Lower leg skin (tissue), 3 donors: ENCODE measurements around the gene PDYN.

ENCODE experiments used
- POLR2A ChIP-seq, 2 donors: fragments of 450-650 bp; IDR thresholded peaks; one replicate each; pipeline ENCODE4 v1.6.1; 2016 to 2017; ENCODE audit warnings: antibody characterized with exemption in 2 of 2, mild to moderate bottlenecking in 1 of 2, moderate library complexity in 1 of 2
- TF ChIP-seq, protein P1 (sequence below), 3 donors: fragments of 450-650 bp; IDR thresholded peaks; one replicate each; pipeline ENCODE4 v1.5.1; 2016; ENCODE audit warnings: antibody characterized with exemption in 3 of 3, mild to moderate bottlenecking in 3 of 3, moderate library complexity in 2 of 3

DNA sequence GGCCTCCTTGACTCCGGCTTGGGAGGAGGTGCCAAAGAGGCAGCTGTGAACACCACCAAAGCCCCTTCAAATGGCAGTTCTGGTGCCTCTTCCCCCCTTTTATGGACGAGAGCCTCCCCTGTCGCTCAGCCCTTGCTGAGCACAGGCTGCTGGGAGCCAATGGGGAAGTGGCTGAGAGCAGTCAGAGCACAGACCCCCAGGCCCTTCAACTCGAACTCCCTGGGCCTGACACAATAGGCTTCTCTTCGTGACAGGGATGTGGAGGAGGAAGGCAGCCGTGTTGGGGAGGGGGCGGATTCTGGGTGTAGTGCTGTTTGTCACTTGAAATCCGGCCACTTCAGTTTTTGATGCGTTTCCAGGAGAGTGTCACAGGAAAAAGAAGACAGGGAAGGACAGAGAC, at the start of gene PDYN:
- TF ChIP-seq POLR2A (IDR thresholded peaks at IDR 0.05): no peak
- TF ChIP-seq, protein P1, sequence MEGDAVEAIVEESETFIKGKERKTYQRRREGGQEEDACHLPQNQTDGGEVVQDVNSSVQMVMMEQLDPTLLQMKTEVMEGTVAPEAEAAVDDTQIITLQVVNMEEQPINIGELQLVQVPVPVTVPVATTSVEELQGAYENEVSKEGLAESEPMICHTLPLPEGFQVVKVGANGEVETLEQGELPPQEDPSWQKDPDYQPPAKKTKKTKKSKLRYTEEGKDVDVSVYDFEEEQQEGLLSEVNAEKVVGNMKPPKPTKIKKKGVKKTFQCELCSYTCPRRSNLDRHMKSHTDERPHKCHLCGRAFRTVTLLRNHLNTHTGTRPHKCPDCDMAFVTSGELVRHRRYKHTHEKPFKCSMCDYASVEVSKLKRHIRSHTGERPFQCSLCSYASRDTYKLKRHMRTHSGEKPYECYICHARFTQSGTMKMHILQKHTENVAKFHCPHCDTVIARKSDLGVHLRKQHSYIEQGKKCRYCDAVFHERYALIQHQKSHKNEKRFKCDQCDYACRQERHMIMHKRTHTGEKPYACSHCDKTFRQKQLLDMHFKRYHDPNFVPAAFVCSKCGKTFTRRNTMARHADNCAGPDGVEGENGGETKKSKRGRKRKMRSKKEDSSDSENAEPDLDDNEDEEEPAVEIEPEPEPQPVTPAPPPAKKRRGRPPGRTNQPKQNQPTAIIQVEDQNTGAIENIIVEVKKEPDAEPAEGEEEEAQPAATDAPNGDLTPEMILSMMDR (IDR thresholded peaks at IDR 0.05): no peak
